Measurements from ENCODE around the gene CFAP157.
A peak's percentile ranks its signal among the peaks of the same experiment; 100 is the strongest.

Gene CFAP157

DNA sequence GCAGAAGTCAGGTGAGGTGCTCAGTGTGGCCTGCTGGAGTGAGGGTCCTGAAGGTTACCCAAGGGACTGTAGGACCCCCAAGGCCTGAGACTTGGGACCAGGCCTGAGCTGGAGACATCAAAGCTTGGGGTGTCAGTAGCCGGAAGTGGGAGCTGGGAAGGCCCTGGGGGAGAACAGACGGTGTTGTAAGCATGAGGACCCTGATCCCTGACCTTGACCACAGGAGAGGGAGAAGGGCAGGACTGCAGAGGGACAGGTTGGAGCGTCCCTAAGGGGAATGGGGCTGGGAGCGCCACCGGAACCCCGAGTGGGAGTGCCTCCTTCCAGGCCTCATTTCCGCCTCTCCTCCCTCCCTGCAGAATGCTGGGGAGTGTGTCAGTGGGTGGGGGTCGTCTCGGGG lies 9.6 kb downstream of the CFAP157 start:
- no peak for FAIRE-seq

DNA sequence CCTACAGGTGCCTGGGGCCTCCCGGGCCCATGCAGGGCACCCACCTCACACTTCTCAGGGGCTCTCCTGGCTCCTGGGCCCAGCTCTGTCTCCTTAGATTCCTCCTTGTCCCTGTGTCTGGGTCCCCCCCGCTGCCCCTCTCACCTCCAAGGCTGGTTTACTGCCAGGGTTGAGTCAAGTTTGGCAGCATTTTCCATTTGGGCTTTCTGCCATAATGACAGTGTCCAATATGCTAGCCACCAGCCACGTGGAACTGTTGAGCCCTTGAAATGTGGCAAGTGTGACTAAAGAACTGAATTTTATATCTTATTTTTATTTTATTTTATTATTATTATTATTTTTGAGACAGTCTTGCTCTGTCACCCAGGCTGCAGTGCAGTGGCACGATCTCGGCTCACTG lies 11.0 kb downstream of the CFAP157 start:
- FAIRE-seq, result no peak

GRCh38 chr9:127720031-127720864 lies 13.5 kb downstream of the CFAP157 start:
- no peak for FAIRE-seq

GRCh38 chr9:127720865-127721227 lies 14.1 kb downstream of the CFAP157 start:
- no peak for FAIRE-seq

DNA sequence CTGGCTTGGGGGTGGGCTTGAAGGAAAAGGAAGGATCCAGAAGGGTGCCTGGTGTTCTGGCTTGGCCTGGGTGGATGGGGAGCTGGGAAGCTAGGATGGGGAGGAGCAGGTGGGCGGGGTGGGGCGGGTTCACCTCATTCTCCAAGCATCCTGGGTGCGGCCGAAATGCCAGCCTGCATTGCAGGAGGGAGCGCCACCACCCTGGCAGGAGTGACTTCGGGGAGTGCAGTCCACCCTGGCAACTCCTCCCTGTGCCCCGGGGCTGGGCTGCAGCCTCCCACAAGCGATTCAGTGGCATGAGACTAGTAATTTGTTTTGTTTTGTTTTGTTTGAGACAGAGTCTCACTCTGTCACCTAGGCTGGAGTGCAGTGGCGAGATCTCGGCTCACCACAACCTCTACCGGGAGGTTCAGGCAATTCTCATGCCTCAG lies 14.6 kb downstream of the CFAP157 start:
- FAIRE-seq, result no peak

- FAIRE-seq, result no peak
These were observed 15.4 kb downstream of the CFAP157 start for GRCh38 chr9:127722055-127722745.

GRCh38 chr9:127723013-127723412 lies 16.2 kb downstream of the CFAP157 start:
- FAIRE-seq, result no peak

DNA sequence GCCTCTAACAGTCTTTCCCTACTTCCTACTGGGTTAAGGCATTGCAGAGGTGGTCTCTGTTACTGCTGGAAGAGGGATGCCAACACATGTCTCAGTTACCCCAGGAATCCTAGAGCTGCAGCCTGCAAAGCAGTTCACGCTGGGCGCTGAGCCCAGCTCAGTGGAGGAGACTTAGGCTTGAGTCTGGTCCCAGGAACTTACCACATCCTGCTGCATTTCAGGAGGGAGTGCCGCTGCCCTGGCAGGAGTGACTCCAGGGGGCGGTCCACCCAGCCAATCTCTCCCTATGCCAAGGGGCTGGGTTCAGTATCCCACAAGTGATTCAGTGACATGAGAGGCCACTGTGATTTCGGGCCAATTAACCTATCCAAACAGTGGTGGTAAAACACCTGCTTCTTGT lies 16.7 kb downstream of the CFAP157 start:
- no peak for FAIRE-seq

- no peak for FAIRE-seq
These were observed 17.2 kb downstream of the CFAP157 start for GRCh38 chr9:127724012-127724411.

DNA sequence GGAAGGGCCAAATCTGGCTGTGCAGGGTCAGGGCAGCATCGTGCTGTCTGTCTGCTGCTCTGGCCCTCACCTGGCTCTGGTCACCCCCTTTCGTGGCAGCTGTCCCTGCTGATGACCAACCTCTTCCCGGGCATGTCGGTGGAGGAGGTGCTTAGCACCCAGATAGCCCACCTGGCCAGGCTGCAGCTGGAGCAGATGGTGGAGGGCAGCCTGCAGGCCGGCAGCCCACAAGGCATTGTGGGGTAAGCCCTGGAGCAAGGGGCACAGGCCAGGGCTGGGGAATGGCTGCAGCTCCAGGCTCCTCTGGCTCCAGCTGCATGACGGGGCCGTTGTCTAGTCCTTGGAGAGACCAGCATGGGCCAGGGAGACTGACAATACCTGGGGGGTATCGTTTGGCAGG lies 20.1 kb downstream of the CFAP157 start:
- no peak for FAIRE-seq

- FAIRE-seq, result no peak
These were observed 22.0 kb downstream of the CFAP157 start for GRCh38 chr9:127728808-127729207.

- no peak for FAIRE-seq
These were observed 22.9 kb downstream of the CFAP157 start for GRCh38 chr9:127729522-127730256.

DNA sequence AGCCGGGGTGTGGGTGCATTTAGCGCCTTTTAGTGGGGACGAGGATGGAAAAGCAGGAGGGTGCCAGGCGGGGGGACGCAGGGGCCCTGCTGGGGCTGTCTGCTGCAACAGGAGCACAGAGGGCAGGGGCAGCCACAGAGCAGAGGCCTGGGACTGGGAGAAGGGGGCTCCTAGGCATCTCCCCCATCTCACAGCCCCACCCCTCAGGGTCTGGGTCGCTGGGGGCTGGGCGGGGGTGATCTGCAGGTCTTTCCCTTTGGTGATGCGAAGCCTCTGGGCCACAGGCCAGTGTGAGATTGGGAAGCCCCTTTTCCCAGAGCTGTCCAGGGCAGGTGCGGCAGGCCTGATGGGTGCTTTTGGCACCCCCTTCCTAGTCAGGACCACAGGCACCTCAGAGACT lies 23.5 kb downstream of the CFAP157 start:
- FAIRE-seq, result no peak

DNA sequence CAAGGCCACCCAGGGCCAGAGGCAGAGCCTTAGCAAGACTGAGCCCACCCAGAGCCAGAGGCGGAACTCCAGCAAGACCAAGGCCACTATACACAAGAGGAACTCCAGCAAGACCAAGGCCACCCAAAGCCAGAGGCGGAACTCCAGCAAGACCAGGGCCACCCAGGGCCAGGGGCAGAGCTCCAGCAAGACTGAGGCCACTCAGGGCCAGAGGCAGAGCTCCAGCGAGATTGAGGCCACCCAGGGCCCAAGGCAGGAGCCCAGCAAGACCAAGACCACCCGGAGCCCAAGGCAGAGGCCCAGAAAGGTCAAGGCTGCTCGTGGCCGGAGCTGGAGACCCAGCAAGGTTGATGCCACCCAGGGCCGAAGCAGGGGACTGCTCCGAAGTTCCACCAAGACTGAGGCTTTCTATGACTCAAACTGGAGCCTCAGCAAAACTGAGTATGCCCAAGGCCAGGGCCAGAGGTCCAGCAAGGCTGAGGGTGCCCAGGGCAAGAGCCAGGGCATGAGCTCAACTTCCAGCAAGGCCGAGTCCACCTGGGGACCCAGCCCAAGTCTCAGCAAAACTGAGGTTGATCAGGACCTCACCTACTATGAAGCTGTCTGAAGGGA lies 24.1 kb downstream of the CFAP157 start:
- FAIRE-seq, result no peak

DNA sequence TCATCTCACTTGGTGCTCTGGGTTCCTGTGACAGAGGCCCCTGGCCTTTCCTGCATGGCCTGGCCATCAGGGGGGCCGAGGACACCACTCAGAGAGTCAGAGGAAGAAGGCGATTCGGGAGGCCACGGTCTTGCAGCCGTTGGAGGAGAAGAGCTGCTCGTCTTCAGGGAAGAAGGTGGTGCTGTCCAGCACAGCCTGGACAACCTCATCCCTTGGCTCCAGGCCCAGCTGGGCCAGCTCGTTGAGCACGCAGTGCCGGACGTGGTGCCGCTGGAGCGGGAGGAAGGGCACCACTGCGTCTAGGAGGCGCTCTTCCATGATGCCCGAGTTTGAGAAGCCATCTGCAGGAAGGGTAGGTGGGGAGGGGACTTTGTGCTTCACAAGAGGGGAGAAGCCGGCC lies 25.1 kb downstream of the CFAP157 start:
- no peak for FAIRE-seq

- no peak for FAIRE-seq
These were observed 25.7 kb downstream of the CFAP157 start for GRCh38 chr9:127732444-127732843.

- no peak for FAIRE-seq
These were observed 26.8 kb downstream of the CFAP157 start for GRCh38 chr9:127733614-127734013.

DNA sequence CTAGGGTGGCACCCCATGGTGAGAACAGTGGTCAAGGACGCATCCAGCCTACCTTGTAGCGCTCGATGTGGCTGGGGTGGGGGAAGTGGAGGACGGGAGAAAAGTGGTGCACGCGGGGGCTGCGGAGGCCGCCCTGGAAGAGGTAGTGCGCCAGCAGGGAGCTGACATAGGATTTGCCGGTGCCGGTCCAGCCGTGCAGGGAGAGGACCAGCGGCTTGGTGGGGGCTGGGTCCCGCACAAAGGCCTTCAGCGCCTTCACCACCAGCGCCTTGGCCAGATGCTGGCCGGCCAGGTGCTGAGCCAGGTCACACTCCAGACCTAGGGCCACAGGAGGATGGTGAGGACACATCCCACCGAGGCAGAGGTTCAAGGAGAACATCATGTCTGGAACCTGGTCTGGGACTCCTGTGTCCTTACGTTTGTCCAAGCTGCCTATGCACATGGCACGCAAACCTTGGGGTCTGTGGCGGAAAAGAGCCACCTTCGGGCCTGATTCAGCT lies 27.5 kb downstream of the CFAP157 start:
- no peak for FAIRE-seq

GRCh38 chr9:127734747-127735529 lies 28.1 kb downstream of the CFAP157 start, which contains the start of gene TOR2A:
Gene TOR2A, minus strand, starts transcription at chr9:127735294. Its CDS starts 24 bp downstream, at chr9:127735270.
- peak; percentile 65 for FAIRE-seq

- FAIRE-seq, result no peak
These were observed 28.9 kb downstream of the CFAP157 start for GRCh38 chr9:127735530-127736185.

DNA sequence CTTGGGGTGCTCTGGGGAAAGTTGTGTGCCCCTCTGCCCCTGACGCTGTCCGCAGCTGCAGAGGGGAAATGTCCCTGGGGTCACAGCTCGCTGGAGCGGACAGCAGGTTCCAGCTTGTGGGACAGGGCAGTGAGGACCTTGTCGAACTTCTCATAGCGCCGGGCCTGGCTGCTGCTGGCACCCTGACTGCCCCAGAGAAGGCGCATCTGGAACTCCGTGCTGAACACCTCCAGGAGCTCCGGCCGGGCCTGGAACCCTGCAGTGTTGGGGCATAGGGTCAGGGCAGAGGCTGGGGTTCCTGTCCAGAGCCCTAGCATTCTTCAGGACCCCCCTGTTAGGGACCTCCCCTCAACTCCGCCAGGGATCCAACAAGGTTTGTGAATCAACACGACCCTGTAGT lies 31.9 kb downstream of the CFAP157 start:
- FAIRE-seq, result no peak
